GM19023 (cell line): ENCODE results near the gene ISG15.
"Not testable (repeated sequence)": the region's sequence is repeated elsewhere in the genome, so short reads cannot be mapped to it uniquely, and the experiment has no call there.

Source experiments
- ATAC-seq: cut with Tn5 transposase; IDR thresholded peaks from one replicate; pipeline ENCODE4 v1.9.1; 2021; ENCODE audit warnings: mild to moderate bottlenecking, moderate library complexity; ENCODE audit not compliant: unreplicated experiment

Gene ISG15

GRCh38 chr1:1010131-1010530 is 3.2 kb upstream of the ISG15 start:
- ATAC-seq = not testable (repeated sequence)

- no peak for ATAC-seq
These were observed 1.8 kb upstream of the ISG15 start for GRCh38 chr1:1011396-1011949.

- not testable (repeated sequence) for ATAC-seq
These were observed 577 bp upstream of the ISG15 start for GRCh38 chr1:1012736-1013104.

- no peak for ATAC-seq
These were observed 788 bp downstream of the ISG15 start for GRCh38 chr1:1013922-1014648.

- no peak for ATAC-seq
These were observed 1.7 kb downstream of the ISG15 start for GRCh38 chr1:1014799-1015681.

- not testable (repeated sequence) for ATAC-seq
These were observed 4.4 kb downstream of the ISG15 start for GRCh38 chr1:1017397-1018320.

- not testable (repeated sequence) for ATAC-seq
These were observed 5.0 kb downstream of the ISG15 start for GRCh38 chr1:1018321-1018685.

- peak; percentile 72 for ATAC-seq
These were observed 6.1 kb downstream of the ISG15 start for GRCh38 chr1:1019122-1019999.

GRCh38 chr1:1020000-1020404 is 6.7 kb downstream of the ISG15 start, which contains the start of gene AGRN:
TSS of gene AGRN (plus strand) at chr1:1020120. CDS start at chr1:1020173, 53 bp downstream.
- ATAC-seq = peak; percentile 29

GRCh38 chr1:1020415-1021009 is 7.2 kb downstream of the ISG15 start:
- ATAC-seq = peak; percentile 3

- ATAC-seq = no peak
These were observed 8.0 kb downstream of the ISG15 start for GRCh38 chr1:1021010-1021919.

GRCh38 chr1:1021920-1022259 is 8.6 kb downstream of the ISG15 start:
- ATAC-seq = no peak

- no peak for ATAC-seq
These were observed 9.2 kb downstream of the ISG15 start for GRCh38 chr1:1022302-1023009.

- no peak for ATAC-seq
These were observed 10.4 kb downstream of the ISG15 start for GRCh38 chr1:1023700-1024099.

- ATAC-seq = no peak
These were observed 11.0 kb downstream of the ISG15 start for GRCh38 chr1:1024149-1024770.

- ATAC-seq = no peak
These were observed 11.7 kb downstream of the ISG15 start for GRCh38 chr1:1024771-1025699.
